Inflammatory macrophage treated with lipopolysaccharide for 4 hours (primary cell): Measurements from ENCODE around the gene MAP7D3.

ENCODE experiments used
- DNase-seq: peaks from one replicate; pipeline ENCODE4 v3.0.0-alpha.2; 2020

MAP7D3 gene

GRCh38 chrX:136203951-136204350 is 47.2 kb downstream of the MAP7D3 start:
- no peak for DNase-seq

GRCh38 chrX:136203438-136203837 is 47.8 kb downstream of the MAP7D3 start:
- DNase-seq, result no peak

GRCh38 chrX:136202889-136203288 is 48.3 kb downstream of the MAP7D3 start:
- DNase-seq, result no peak

- no peak for DNase-seq
Observed at GRCh38 chrX:136201601-136202000, 49.6 kb downstream of the MAP7D3 start.

GRCh38 chrX:136200466-136200865 is 50.7 kb downstream of the MAP7D3 start:
- peak; percentile 25 for DNase-seq

GRCh38 chrX:136199365-136199764 is 51.8 kb downstream of the MAP7D3 start:
- DNase-seq, result no peak

- DNase-seq, result no peak
Observed at GRCh38 chrX:136198678-136199243, 52.4 kb downstream of the MAP7D3 start.

- no peak for DNase-seq
Observed at GRCh38 chrX:136198010-136198409, 53.2 kb downstream of the MAP7D3 start.

- no peak for DNase-seq
Observed at GRCh38 chrX:136196691-136197155, 54.5 kb downstream of the MAP7D3 start.

- DNase-seq, result no peak
Observed at GRCh38 chrX:136195247-136195646, 56.0 kb downstream of the MAP7D3 start.

GRCh38 chrX:136194536-136194935 is 56.7 kb downstream of the MAP7D3 start:
- no peak for DNase-seq

- peak; percentile 14 for DNase-seq
Observed at GRCh38 chrX:136193771-136194170, 57.4 kb downstream of the MAP7D3 start.

GRCh38 chrX:136192839-136193414 is 58.3 kb downstream of the MAP7D3 start:
- peak; percentile 19 for DNase-seq

GRCh38 chrX:136192135-136192534 is 59.1 kb downstream of the MAP7D3 start:
- DNase-seq, result no peak

- peak; percentile 59 for DNase-seq
Observed at GRCh38 chrX:136191171-136191570, 60.0 kb downstream of the MAP7D3 start.

- no peak for DNase-seq
Observed at GRCh38 chrX:136190038-136190713, 61.0 kb downstream of the MAP7D3 start.

- no peak for DNase-seq
Observed at GRCh38 chrX:136189222-136189621, 62.0 kb downstream of the MAP7D3 start.

GRCh38 chrX:136186023-136186413 is 65.2 kb downstream of the MAP7D3 start:
- no peak for DNase-seq

GRCh38 chrX:136185401-136186022 is 65.7 kb downstream of the MAP7D3 start:
- peak; percentile 10 for DNase-seq

- no peak for DNase-seq
Observed at GRCh38 chrX:136183917-136184316, 67.3 kb downstream of the MAP7D3 start.

- DNase-seq, result no peak
Observed at GRCh38 chrX:136183172-136183571, 68.0 kb downstream of the MAP7D3 start.

- peak; percentile 18 for DNase-seq
Observed at GRCh38 chrX:136182414-136182813, 68.8 kb downstream of the MAP7D3 start.

GRCh38 chrX:136179133-136179532 is 72.1 kb downstream of the MAP7D3 start:
- no peak for DNase-seq

GRCh38 chrX:136176399-136176825 is 74.8 kb downstream of the MAP7D3 start:
- DNase-seq, result no peak
